ENCODE data around the gene PCSK7. TPM values are rescaled to one million over a fixed set of nuclear protein-coding genes. Genes with fewer than 3 reads are reported as not detected.

PCSK7 gene
- total and polyA plus RNA-seq, 10 of the 15 experiments (the other 5 are each of a cell fraction or from before 2014, with no cell fraction given): 5.5 to 81.5 (median 51.6) TPM

GRCh38 chr11:117189191-117189940 lies 42.5 kb downstream of the PCSK7 start (continued):
- no peak for TF ChIP-seq EGR1 (IDR thresholded peaks at IDR 0.05; ENCODE audit: borderline replicate concordance in 1 of 2, low read depth in 2 of 2, low read length in 2 of 2)
- TF ChIP-seq ZNF24 (IDR thresholded peaks at IDR 0.05): 0 out of 2 replicates have a peak, but pooled peaks have one; percentile 21
- TF ChIP-seq BHLHE40 (IDR thresholded peaks at IDR 0.05; ENCODE audit: borderline replicate concordance in 1 of 2, low read depth in 2 of 2, low read length in 1 of 2): peak; percentile 95 to 96
- peak; percentile 89 for TF ChIP-seq MEF2B (IDR thresholded peaks at IDR 0.05; ENCODE audit: partially characterized antibody, poor library complexity, severe bottlenecking)
- peak; percentile 14; the same call in 1 of the 2 replicates for TF ChIP-seq IRF4 (IDR thresholded peaks at IDR 0.05; ENCODE audit: low read depth, low read length)
- TF ChIP-seq IRF3 (IDR thresholded peaks at IDR 0.05): no peak
- peak; percentile 77 for TF ChIP-seq DPF2 (IDR thresholded peaks at IDR 0.05)
- no peak for TF ChIP-seq NBN (IDR thresholded peaks at IDR 0.05)
- TF ChIP-seq IKZF1 (conservative IDR thresholded peaks at IDR 0.05): peak; percentile 75
- TF ChIP-seq SKIL (IDR thresholded peaks at IDR 0.05; ENCODE audit: low read depth, poor library complexity, severe bottlenecking): no peak
- no peak for TF ChIP-seq SP1 (IDR thresholded peaks at IDR 0.05; ENCODE audit: low read depth, low read length)
- TF ChIP-seq RAD51 (IDR thresholded peaks at IDR 0.05): peak; percentile 76
- no peak for TF ChIP-seq CEBPB (IDR thresholded peaks at IDR 0.05; ENCODE audit: borderline replicate concordance in 1 of 2, low read depth in 2 of 2, low read length in 2 of 2)
- TF ChIP-seq HCFC1 (IDR thresholded peaks at IDR 0.05; ENCODE audit: low read length): no peak
- TF ChIP-seq SMARCA5 (IDR thresholded peaks at IDR 0.05): peak; percentile 95
- peak; percentile 59; the same call in 1 of the 2 replicates for TF ChIP-seq RELB (IDR thresholded peaks at IDR 0.05; ENCODE audit: low read depth)
- TF ChIP-seq IRF5 (IDR thresholded peaks at IDR 0.05; ENCODE audit: borderline replicate concordance): no peak
- TF ChIP-seq ZBED1 (IDR thresholded peaks at IDR 0.05; ENCODE audit: borderline replicate concordance): no peak
- TF ChIP-seq KLF5 (IDR thresholded peaks at IDR 0.05; ENCODE audit: partially characterized antibody): no peak
- TF ChIP-seq GATAD2B (conservative IDR thresholded peaks at IDR 0.05; ENCODE audit: low read depth): peak; percentile 47; the same call in 1 of the 2 replicates
- no peak for TF ChIP-seq RCOR1 (conservative IDR thresholded peaks at IDR 0.05; ENCODE audit: low read depth, low read length)
- peak; percentile 94 for TF ChIP-seq ZNF217 (IDR thresholded peaks at IDR 0.05)
- TF ChIP-seq PAX8 (IDR thresholded peaks at IDR 0.05): no peak
- no peak for TF ChIP-seq ZSCAN29 (IDR thresholded peaks at IDR 0.05)
- TF ChIP-seq FOS (IDR thresholded peaks at IDR 0.05; ENCODE audit: borderline replicate concordance, extremely low read depth, insufficient read length): no peak
- peak; percentile 66 for TF ChIP-seq YY1 (IDR thresholded peaks at IDR 0.05; ENCODE audit: low read depth, low read length)
- TF ChIP-seq TBL1XR1 (IDR thresholded peaks at IDR 0.05; ENCODE audit: low read depth, low read length): 0 out of 2 replicates have a peak, but pooled peaks have one; percentile 34

Data from GM12878 (cell line).